WTC11 (cell line): ENCODE measurements around the gene NAMPT.

Experiments used
- ATF6 ChIP-seq: sonication (generic); formaldehyde crosslinking; IDR thresholded peaks from 2 replicates; pipeline ENCODE4 v1.8.1; 2023; ENCODE audit warnings: mild to moderate bottlenecking, missing genetic modification reagents
- CREB1 ChIP-seq: sonication (generic); formaldehyde crosslinking; IDR thresholded peaks from 2 replicates; pipeline ENCODE4 v1.8.0; 2023; ENCODE audit warnings: mild to moderate bottlenecking, missing genetic modification reagents
- CTCF ChIP-seq: fragments of 200-600 bp; IDR thresholded peaks from 2 replicates; pipeline ENCODE4 v1.8.0; 2022; ENCODE audit warnings: antibody characterized with exemption
- ESRRA ChIP-seq: sonication (generic); formaldehyde crosslinking; IDR thresholded peaks from 2 replicates; pipeline ENCODE4 v1.8.1; 2022; ENCODE audit warnings: mild to moderate bottlenecking, missing genetic modification reagents, borderline replicate concordance
- GRHL2 ChIP-seq: fragments of 250-450 bp; sonication (Bioruptor Pico); IDR thresholded peaks from 2 replicates; pipeline ENCODE4 v1.8.0; 2022; ENCODE audit warnings: mild to moderate bottlenecking, moderate library complexity; ENCODE audit not compliant: insufficient replicate concordance, severe bottlenecking
- IRF2 ChIP-seq: sonication (generic); formaldehyde crosslinking; IDR thresholded peaks from 2 replicates; pipeline ENCODE4 v1.8.0; 2022; ENCODE audit warnings: low read depth, missing genetic modification reagents, borderline replicate concordance
- JUN ChIP-seq: sonication (generic); formaldehyde crosslinking; IDR thresholded peaks from 2 replicates; pipeline ENCODE4 v1.8.0; 2023; ENCODE audit warnings: mild to moderate bottlenecking, missing genetic modification reagents
- MAX ChIP-seq: sonication (generic); formaldehyde crosslinking; IDR thresholded peaks from 2 replicates; pipeline ENCODE4 v1.8.0; 2022; ENCODE audit warnings: mild to moderate bottlenecking, missing genetic modification reagents
- NFE2L1 ChIP-seq: sonication (generic); formaldehyde crosslinking; IDR thresholded peaks from 2 replicates; pipeline ENCODE4 v1.8.1; 2023; ENCODE audit warnings: missing genetic modification reagents
- NR2C2 ChIP-seq: sonication (generic); formaldehyde crosslinking; IDR thresholded peaks from 2 replicates; pipeline ENCODE4 v1.8.0; 2022; ENCODE audit warnings: mild to moderate bottlenecking, missing genetic modification reagents
- PRRX2 ChIP-seq: fragments of 250-450 bp; sonication (Bioruptor Pico); IDR thresholded peaks from 2 replicates; pipeline ENCODE4 v1.8.0; 2021; ENCODE audit warnings: mild to moderate bottlenecking
- SMAD4 ChIP-seq: sonication (generic); formaldehyde crosslinking; IDR thresholded peaks from 2 replicates; pipeline ENCODE4 v1.8.0; 2022; ENCODE audit warnings: mild to moderate bottlenecking, missing genetic modification reagents
- SP1 ChIP-seq: sonication (generic); formaldehyde crosslinking; conservative IDR thresholded peaks from 2 replicates; pipeline ENCODE4 v1.8.1; 2022; ENCODE audit warnings: missing genetic modification reagents
- ZNF263 ChIP-seq: sonication (generic); formaldehyde crosslinking; IDR thresholded peaks from 2 replicates; pipeline ENCODE4 v1.8.1; 2022; ENCODE audit warnings: low read depth, mild to moderate bottlenecking, moderate library complexity, missing genetic modification reagents

- TF ChIP-seq ZNF263 (no peak), CTCF (no peak), ESRRA (no peak), SMAD4 (CRISPR knock-in tag) (no peak), NFE2L1 (CRISPR knock-in tag) (no peak), MAX (CRISPR knock-in tag) (no peak), SP1 (CRISPR knock-in tag) (no peak), ATF6 (CRISPR knock-in tag) (no peak), IRF2 (no peak), CREB1 (CRISPR knock-in tag) (no peak), GRHL2 (CRISPR knock-in tag) (no peak), PRRX2 (no peak), JUN (CRISPR knock-in tag) (no peak), NR2C2 (CRISPR knock-in tag) (no peak)
Observed at GRCh38 chr7:106255246-106255645, 29.5 kb downstream of the NAMPT start.
